Fibroblast of peridontal ligament (primary cell): ENCODE data around the gene LRRC28.

Source experiments
- DNase-seq: peaks from one replicate; pipeline ENCODE4 v3.0.0-alpha.2; 2010; ENCODE audit errors: extremely low read depth

Gene LRRC28

GRCh38 chr15:99305761-99306505 is 54.7 kb downstream of the LRRC28 start:
- peak; percentile 93 for DNase-seq

GRCh38 chr15:99306694-99307338 is 55.5 kb downstream of the LRRC28 start:
- DNase-seq, result no peak

GRCh38 chr15:99307735-99308134 is 56.5 kb downstream of the LRRC28 start:
- no peak for DNase-seq

GRCh38 chr15:99310745-99311144 is 59.5 kb downstream of the LRRC28 start:
- DNase-seq, result no peak

- no peak for DNase-seq
Observed at GRCh38 chr15:99312228-99312627, 60.9 kb downstream of the LRRC28 start.

GRCh38 chr15:99312794-99313193 is 61.5 kb downstream of the LRRC28 start:
- DNase-seq, result no peak

GRCh38 chr15:99315636-99316035 is 64.4 kb downstream of the LRRC28 start:
- DNase-seq, result no peak

- no peak for DNase-seq
Observed at GRCh38 chr15:99320374-99321215, 69.3 kb downstream of the LRRC28 start.

GRCh38 chr15:99321468-99321867 is 70.2 kb downstream of the LRRC28 start:
- DNase-seq, result no peak

GRCh38 chr15:99322643-99323405 is 71.5 kb downstream of the LRRC28 start:
- no peak for DNase-seq

GRCh38 chr15:99324082-99324620 is 72.9 kb downstream of the LRRC28 start:
- peak; percentile 86 for DNase-seq

GRCh38 chr15:99324700-99325099 is 73.4 kb downstream of the LRRC28 start:
- no peak for DNase-seq

- no peak for DNase-seq
Observed at GRCh38 chr15:99326235-99326634, 75.0 kb downstream of the LRRC28 start.

- no peak for DNase-seq
Observed at GRCh38 chr15:99328106-99329072, 77.1 kb downstream of the LRRC28 start.

- DNase-seq, result no peak
Observed at GRCh38 chr15:99331381-99331780, 80.1 kb downstream of the LRRC28 start.

GRCh38 chr15:99333413-99333812 is 82.1 kb downstream of the LRRC28 start:
- no peak for DNase-seq

- DNase-seq, result peak; percentile 45
Observed at GRCh38 chr15:99333981-99334380, 82.7 kb downstream of the LRRC28 start.

- DNase-seq, result no peak
Observed at GRCh38 chr15:99335508-99335907, 84.2 kb downstream of the LRRC28 start.

- DNase-seq, result no peak
Observed at GRCh38 chr15:99336794-99337193, 85.5 kb downstream of the LRRC28 start.

- DNase-seq, result no peak
Observed at GRCh38 chr15:99340347-99340746, 89.1 kb downstream of the LRRC28 start.
